Astrocyte of the spinal cord (primary cell): Measurements from ENCODE around the gene AGRP.

Experiments
- DNase-seq: peaks from one replicate; pipeline ENCODE4 v3.0.0; 2011; ENCODE audit warnings: low read depth, low spot score
- H3K4me3 ChIP-seq: 2 replicates; pipeline ENCODE4 v1.5.1; 2011; ENCODE audit warnings: low read depth, mild to moderate bottlenecking, low read length, moderate library complexity
- CTCF ChIP-seq: IDR thresholded peaks from 2 replicates; pipeline ENCODE4 v1.5.1; 2012; ENCODE audit warnings: low read depth, mild to moderate bottlenecking, low read length, inconsistent platforms
- in situ Hi-C: cut with HindIII; loops from 2 replicates; pipeline ENCODE4 v1.10.0; 2017; ENCODE audit warnings: low sequenced_read_pairs

AGRP gene

GRCh38 chr16:67483150-67483549 lies at the start of gene AGRP:
TSS of gene AGRP (minus strand) at chr16:67483547. CDS start at chr16:67483398, 149 bp downstream.
- TF ChIP-seq CTCF = no peak
- in situ Hi-C loops = no loop called here
- H3K4me3 ChIP-seq = no peak within 1 kb of the TSS
- no peak for DNase-seq

- H3K4me3 ChIP-seq = no peak overlapping the region
- in situ Hi-C loops = no loop called here
- no peak for DNase-seq
- TF ChIP-seq CTCF = no peak
These were observed 47.9 kb upstream of the AGRP start for GRCh38 chr16:67531247-67531646.

GRCh38 chr16:67530013-67530939 lies 46.9 kb upstream of the AGRP start:
- peak overlapping the region; percentile 60 for H3K4me3 ChIP-seq
- in situ Hi-C loops = no loop called here
- no peak for TF ChIP-seq CTCF
- DNase-seq = peak; percentile 82

- peak overlapping the region; percentile 60 for H3K4me3 ChIP-seq
- in situ Hi-C loops = no loop called here
- no peak for DNase-seq
- TF ChIP-seq CTCF = no peak
These were observed 46.2 kb upstream of the AGRP start for GRCh38 chr16:67529582-67530012.

GRCh38 chr16:67528870-67529581 lies 45.7 kb upstream of the AGRP start:
- in situ Hi-C loops = no loop called here
- peak overlapping the region; percentile 60 for H3K4me3 ChIP-seq
- no peak for DNase-seq
- no peak for TF ChIP-seq CTCF

GRCh38 chr16:67528222-67528869 lies 45.0 kb upstream of the AGRP start, which contains the start of gene RIPOR1:
TSS of gene RIPOR1 (plus strand) at chr16:67528829. CDS start at chr16:67538447, 9,618 bp downstream.
- no peak for DNase-seq
- in situ Hi-C loops = no loop called here

More at GRCh38 chr16:67528222-67528869, 45.0 kb upstream of the AGRP start, which contains the start of gene RIPOR1:
- TF ChIP-seq CTCF = no peak
- H3K4me3 ChIP-seq = peak within 1 kb of the TSS; percentile 60
